Subcutaneous adipose tissue (tissue), 4 donors: ENCODE results near the gene GMPS. TPM values are rescaled to one million over a fixed set of nuclear protein-coding genes. Genes with fewer than 3 reads are reported as not detected.

ENCODE experiments used
- CTCF ChIP-seq: fragments of 450-650 bp; IDR thresholded peaks from one replicate; pipeline ENCODE4 v1.5.1; 2016; ENCODE audit warnings: low read depth, mild to moderate bottlenecking, control low read depth, antibody characterized with exemption, moderate library complexity
- total RNA-seq, 4 donors: library from RNA; depleted of rRNA; stranded (reverse); fragments of >200 nt; gene quantifications; one replicate each; pipeline ENCODE4 v1.1.0, GENCODE V29; 2016

The GMPS gene
- total RNA-seq, 4 donors from 2014 or later = 27.1 to 37.5 (median 29.5) TPM

- no peak for TF ChIP-seq CTCF
These were observed 16.1 kb upstream of the GMPS start, which contains the start of gene SLC33A1 for GRCh38 chr3:155854141-155854940. Gene SLC33A1, minus strand, starts transcription at chr3:155854427. Its CDS starts 430 bp downstream, at chr3:155853997.

- no peak for TF ChIP-seq CTCF
These were observed 10.6 kb upstream of the GMPS start for GRCh38 chr3:155859859-155860258.

GRCh38 chr3:155861476-155862183, 8.8 kb upstream of the GMPS start:
- no peak for TF ChIP-seq CTCF

GRCh38 chr3:155863072-155863784, 7.2 kb upstream of the GMPS start:
- TF ChIP-seq CTCF = no peak

GRCh38 chr3:155869691-155870090, 759 bp upstream of the GMPS start:
- TF ChIP-seq CTCF = no peak

GRCh38 chr3:155870945-155871745, 695 bp downstream of the GMPS start:
- no peak for TF ChIP-seq CTCF
